Measurements from ENCODE around the gene NRG2.

DNA sequence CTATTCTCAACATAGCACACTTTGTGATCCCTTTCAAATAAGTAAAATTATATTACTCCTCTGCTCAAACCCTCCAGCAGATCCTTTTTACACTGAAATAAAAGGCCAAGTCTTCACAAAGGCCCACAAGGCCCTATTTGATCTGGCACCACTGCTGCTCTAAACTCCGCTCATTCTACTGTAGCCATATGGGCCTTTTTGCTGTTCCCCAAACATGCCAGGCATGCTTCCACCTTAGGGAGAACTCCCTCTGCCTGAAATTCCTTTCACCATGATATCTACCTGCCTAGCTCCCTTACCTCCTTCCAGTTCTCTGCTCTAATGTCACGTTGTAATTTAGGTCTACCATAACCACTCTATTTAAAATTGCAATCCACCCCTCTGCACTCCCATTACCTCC is 28.3 kb downstream of the NRG2 start:
- TF ChIP-seq, protein P1, sequence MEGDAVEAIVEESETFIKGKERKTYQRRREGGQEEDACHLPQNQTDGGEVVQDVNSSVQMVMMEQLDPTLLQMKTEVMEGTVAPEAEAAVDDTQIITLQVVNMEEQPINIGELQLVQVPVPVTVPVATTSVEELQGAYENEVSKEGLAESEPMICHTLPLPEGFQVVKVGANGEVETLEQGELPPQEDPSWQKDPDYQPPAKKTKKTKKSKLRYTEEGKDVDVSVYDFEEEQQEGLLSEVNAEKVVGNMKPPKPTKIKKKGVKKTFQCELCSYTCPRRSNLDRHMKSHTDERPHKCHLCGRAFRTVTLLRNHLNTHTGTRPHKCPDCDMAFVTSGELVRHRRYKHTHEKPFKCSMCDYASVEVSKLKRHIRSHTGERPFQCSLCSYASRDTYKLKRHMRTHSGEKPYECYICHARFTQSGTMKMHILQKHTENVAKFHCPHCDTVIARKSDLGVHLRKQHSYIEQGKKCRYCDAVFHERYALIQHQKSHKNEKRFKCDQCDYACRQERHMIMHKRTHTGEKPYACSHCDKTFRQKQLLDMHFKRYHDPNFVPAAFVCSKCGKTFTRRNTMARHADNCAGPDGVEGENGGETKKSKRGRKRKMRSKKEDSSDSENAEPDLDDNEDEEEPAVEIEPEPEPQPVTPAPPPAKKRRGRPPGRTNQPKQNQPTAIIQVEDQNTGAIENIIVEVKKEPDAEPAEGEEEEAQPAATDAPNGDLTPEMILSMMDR (conservative IDR thresholded peaks at IDR 0.05; ENCODE audit: low read depth, low read length) = no peak
- TF ChIP-seq EZH2 (IDR thresholded peaks at IDR 0.05; ENCODE audit: borderline replicate concordance, low read depth, low read length, poor library complexity, severe bottlenecking) = no peak
